D721Med (cell line): ENCODE data around the gene POLH.
"Not testable (repeated sequence)": the region's sequence is repeated elsewhere in the genome, so short reads cannot be mapped to it uniquely, and the experiment has no call there.

ENCODE experiments used
- DNase-seq: peaks from one replicate; pipeline ENCODE4 v3.0.0; 2011; ENCODE audit warnings: low spot score; ENCODE audit not compliant: insufficient read length
- FAIRE-seq: peaks from 2 replicates; lab custom pipeline; 2011; peaks lifted over from hg19 to GRCh38; lab: Jason Lieb, UNC
- TF ChIP-seq, protein P1 (sequence below): IDR thresholded peaks from 2 replicates; pipeline ENCODE4 v1.5.1; 2012; ENCODE audit warnings: mild to moderate bottlenecking, control low read depth; ENCODE audit not compliant: insufficient read depth; ENCODE audit errors: missing control alignments

The POLH gene

GRCh38 chr6:43644940-43645612, 69.1 kb downstream of the POLH start, which contains the start of gene RSPH9:
Gene RSPH9 (plus strand): TSS chr6:43645036. CDS start chr6:43645099, 63 bp downstream.
- no peak for DNase-seq
- FAIRE-seq: no peak
- TF ChIP-seq, protein P1, sequence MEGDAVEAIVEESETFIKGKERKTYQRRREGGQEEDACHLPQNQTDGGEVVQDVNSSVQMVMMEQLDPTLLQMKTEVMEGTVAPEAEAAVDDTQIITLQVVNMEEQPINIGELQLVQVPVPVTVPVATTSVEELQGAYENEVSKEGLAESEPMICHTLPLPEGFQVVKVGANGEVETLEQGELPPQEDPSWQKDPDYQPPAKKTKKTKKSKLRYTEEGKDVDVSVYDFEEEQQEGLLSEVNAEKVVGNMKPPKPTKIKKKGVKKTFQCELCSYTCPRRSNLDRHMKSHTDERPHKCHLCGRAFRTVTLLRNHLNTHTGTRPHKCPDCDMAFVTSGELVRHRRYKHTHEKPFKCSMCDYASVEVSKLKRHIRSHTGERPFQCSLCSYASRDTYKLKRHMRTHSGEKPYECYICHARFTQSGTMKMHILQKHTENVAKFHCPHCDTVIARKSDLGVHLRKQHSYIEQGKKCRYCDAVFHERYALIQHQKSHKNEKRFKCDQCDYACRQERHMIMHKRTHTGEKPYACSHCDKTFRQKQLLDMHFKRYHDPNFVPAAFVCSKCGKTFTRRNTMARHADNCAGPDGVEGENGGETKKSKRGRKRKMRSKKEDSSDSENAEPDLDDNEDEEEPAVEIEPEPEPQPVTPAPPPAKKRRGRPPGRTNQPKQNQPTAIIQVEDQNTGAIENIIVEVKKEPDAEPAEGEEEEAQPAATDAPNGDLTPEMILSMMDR: no peak

DNA sequence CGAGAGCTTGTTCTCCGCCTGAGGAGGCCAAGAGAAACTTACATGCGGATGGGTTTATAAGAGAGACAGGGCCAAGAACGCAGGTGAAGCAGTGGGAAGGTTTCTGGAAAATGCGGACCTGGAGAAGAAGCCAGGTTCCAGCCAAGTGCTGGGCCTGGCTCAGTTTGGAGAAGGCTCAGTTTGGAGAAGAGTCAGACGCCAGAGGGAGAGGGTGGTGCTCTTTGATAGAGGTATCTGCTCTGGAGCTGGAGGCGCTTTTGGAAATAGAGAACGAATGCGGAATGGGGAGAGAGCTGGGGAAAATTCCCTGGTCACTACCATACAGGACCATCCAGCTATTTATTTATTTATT, 69.6 kb downstream of the POLH start:
- TF ChIP-seq, protein P1: no peak
- DNase-seq: no peak
- no peak for FAIRE-seq

DNA sequence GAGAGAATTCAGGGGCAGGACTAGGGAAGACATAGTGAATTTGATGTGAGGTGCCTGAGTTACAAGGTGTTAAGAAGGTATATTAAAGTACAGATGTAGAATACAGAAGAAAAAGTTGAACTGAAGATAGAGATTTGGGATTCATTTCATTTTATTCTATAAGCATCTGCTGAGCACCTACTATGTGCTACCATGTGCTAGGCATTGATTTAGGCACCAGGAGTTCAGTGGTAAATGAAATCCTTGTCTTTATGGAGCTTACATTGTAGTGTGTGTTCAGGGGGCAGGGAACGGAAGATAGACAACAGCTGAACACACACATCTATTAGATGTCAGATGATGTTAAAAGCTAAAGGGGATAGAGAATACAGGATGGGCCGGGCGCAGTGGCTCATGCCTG, 71.6 kb downstream of the POLH start:
- no peak for DNase-seq
- TF ChIP-seq, protein P1: no peak
- FAIRE-seq: no peak

GRCh38 chr6:43648248-43648647, 72.3 kb downstream of the POLH start:
- TF ChIP-seq, protein P1: no peak
- no peak for DNase-seq
- FAIRE-seq: no peak

- not testable (repeated sequence) for FAIRE-seq, DNase-seq
These were observed 76.8 kb downstream of the POLH start for GRCh38 chr6:43652822-43653221.

- DNase-seq (no peak), FAIRE-seq (no peak)
- TF ChIP-seq, protein P1: no peak
These were observed 81.3 kb downstream of the POLH start for GRCh38 chr6:43657221-43657802.

DNA sequence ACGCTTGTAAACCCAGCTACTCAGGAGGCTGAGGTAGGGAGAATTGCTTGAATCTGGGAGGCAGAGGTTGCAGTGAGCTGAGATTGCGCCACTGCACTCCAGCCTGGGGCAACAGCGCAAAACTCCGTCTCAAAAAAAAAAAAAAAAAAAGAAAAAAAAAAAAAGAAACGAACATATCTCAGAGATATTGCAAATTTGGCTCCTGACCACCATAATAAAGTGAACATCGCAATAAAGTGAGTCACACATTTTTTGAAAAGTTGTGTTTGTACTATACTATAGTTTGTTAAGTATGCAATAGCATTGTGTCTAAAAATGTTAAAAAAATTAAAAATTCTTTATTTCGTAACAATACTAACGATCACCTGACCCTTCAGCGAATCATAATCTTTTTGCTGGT, 82.2 kb downstream of the POLH start:
- DNase-seq: no peak
- TF ChIP-seq, protein P1: no peak
- FAIRE-seq: no peak

DNA sequence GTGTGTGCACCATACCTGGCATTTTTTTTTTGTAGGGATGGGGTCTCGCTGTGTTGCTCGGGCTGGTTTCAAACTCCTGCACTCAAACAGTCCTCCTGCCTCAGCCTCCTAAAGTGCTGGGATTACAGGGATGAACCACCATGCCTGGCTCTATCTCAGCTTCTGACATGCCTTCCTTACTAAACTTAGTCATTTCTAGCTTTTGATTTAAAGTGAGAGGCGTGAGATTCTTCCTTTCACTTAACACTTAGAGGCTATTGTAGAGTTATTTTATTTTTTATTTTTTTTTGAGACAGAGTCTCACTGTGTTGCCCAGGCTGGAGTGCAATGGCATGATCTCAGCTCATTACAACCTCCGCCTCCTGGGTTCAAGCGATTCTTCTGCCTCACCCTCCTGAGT, 87.0 kb downstream of the POLH start:
- not testable (repeated sequence) for FAIRE-seq, DNase-seq
